ENCODE data around the gene LRP5.

Gene LRP5

DNA sequence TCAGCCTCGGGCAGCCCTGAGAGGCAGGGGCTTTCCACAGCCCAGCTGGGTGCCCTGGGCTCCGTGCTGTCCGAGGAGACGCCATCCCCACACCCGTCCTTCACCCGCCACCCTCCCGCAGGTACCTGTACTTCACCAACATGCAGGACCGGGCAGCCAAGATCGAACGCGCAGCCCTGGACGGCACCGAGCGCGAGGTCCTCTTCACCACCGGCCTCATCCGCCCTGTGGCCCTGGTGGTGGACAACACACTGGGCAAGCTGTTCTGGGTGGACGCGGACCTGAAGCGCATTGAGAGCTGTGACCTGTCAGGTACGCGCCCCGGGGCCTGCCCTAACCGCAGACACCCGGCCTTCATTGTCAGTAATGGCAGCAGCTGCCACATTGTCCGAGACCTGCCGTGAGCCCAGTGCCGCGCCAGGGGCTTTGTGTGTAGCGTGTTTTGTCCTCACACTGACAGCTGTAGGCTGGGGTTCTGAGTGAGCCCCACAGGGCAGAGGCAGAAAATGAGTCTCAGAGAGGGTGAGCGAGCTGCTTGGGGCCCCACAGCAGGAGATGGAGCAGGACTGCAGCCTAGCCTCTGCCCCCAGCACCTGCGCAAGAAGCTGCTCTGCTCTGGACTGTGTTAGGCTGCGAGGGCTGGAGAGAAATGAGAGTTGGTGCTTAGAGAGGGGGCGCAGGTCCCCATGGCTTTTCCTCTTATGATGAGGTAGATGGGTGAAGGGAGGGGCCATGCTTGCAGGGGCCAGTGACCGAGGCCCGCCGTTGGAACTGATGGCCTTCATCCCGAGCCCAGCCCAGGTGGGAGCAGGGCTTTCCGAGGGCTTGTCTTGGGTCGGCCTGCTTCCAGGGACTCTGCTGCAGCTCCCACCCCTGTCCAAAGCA is 112.8 kb downstream of the LRP5 start:
- Mint-ChIP-seq H3K27me3 (ENCODE audit: low read depth, poor library complexity) (peaks cover 3% of the 10 kb centered on the region), H3K4me3 (no peak overlapping the region), H3K36me3 (ENCODE audit: low read depth) (peaks cover 74% of the 10 kb centered on the region), H3K4me1 (peaks cover 6% of the 10 kb centered on the region), H3K9me3 (peaks cover 24% of the 10 kb centered on the region), H3K27ac (no peak overlapping the region)
- TF ChIP-seq, protein P1, sequence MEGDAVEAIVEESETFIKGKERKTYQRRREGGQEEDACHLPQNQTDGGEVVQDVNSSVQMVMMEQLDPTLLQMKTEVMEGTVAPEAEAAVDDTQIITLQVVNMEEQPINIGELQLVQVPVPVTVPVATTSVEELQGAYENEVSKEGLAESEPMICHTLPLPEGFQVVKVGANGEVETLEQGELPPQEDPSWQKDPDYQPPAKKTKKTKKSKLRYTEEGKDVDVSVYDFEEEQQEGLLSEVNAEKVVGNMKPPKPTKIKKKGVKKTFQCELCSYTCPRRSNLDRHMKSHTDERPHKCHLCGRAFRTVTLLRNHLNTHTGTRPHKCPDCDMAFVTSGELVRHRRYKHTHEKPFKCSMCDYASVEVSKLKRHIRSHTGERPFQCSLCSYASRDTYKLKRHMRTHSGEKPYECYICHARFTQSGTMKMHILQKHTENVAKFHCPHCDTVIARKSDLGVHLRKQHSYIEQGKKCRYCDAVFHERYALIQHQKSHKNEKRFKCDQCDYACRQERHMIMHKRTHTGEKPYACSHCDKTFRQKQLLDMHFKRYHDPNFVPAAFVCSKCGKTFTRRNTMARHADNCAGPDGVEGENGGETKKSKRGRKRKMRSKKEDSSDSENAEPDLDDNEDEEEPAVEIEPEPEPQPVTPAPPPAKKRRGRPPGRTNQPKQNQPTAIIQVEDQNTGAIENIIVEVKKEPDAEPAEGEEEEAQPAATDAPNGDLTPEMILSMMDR (IDR thresholded peaks at IDR 0.05), result no peak
- DNase-seq, result no peak

DNA sequence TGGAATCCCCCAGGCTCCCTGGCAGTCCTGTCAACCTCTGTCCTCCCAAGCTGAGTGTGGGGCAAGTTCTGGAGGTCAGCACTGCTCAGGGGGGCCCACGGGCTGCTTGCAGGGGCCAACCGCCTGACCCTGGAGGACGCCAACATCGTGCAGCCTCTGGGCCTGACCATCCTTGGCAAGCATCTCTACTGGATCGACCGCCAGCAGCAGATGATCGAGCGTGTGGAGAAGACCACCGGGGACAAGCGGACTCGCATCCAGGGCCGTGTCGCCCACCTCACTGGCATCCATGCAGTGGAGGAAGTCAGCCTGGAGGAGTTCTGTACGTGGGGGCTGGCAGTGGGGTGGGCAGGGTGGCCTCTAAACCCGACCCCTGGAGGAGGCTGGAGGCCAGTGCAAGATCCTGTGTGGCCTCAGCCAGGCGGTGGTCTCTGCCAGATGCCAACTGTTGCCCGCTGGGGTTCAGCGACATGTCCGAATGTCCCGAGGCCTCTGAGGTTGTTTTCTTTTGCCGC is 113.5 kb downstream of the LRP5 start:
- no peak for DNase-seq
- Mint-ChIP-seq H3K4me3 (no peak overlapping the region), H3K27me3 (ENCODE audit: low read depth, poor library complexity) (peaks cover 6% of the 10 kb centered on the region), H3K4me1 (peaks cover 6% of the 10 kb centered on the region), H3K27ac (no peak overlapping the region), H3K9me3 (peaks cover 31% of the 10 kb centered on the region), H3K36me3 (ENCODE audit: low read depth) (peaks cover 75% of the 10 kb centered on the region)
- TF ChIP-seq, protein P1 (IDR thresholded peaks at IDR 0.05), result no peak

DNA sequence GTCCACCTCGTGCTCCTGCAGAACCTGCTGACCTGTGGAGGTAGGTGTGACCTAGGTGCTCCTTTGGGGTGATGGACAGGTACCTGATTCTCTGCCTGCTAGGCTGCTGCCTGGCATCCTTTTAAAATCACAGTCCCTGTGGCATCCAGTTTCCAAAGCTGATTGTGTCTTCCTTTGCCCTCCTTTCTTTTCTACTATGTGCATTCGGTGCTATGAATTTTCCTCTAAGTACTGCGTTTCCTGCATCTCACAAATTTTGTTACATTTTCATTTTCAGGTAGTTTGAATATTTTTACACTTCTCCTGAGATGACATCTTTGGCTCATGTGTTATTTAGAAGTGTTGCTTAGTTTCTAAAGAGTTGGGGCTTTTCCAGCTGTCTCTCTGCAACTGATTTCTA is 117.3 kb downstream of the LRP5 start:
- Mint-ChIP-seq H3K4me1 (no peaks in the 10 kb centered on the region), H3K36me3 (ENCODE audit: low read depth) (peaks cover 85% of the 10 kb centered on the region), H3K9me3 (peaks cover 33% of the 10 kb centered on the region), H3K4me3 (no peak overlapping the region), H3K27me3 (ENCODE audit: low read depth, poor library complexity) (peaks cover 6% of the 10 kb centered on the region), H3K27ac (no peak overlapping the region)
- TF ChIP-seq, protein P1 (IDR thresholded peaks at IDR 0.05), result no peak
- DNase-seq, result no peak

DNA sequence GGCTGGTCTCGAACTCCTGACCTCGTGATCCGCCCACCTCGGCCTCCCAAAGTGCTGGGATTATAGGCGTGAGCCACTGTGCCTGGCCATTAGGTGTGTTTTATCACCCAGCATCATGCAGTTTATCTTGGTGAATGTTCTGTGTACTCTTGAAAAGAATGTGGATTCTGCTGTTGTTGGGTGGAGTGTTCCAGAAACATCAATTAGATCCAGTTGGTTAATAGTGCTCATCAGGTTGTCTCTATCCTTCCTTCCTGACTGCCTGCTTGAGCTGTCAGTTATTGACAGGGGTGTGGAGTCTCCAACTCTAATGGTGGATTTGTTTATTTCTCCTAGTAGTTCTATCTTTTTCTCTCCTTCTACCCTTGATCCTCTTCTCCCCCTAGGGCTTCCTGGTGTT is 118.0 kb downstream of the LRP5 start:
- TF ChIP-seq, protein P1 (IDR thresholded peaks at IDR 0.05), result no peak
- H3K36me3 Mint-ChIP-seq (ENCODE audit: low read depth), result peaks cover 85% of the 10 kb centered on the region
- peaks cover 33% of the 10 kb centered on the region for H3K9me3 Mint-ChIP-seq
- H3K4me1 Mint-ChIP-seq, result no peaks in the 10 kb centered on the region
- H3K27me3 Mint-ChIP-seq (ENCODE audit: low read depth, poor library complexity), result peaks cover 6% of the 10 kb centered on the region
- no peak overlapping the region for H3K27ac Mint-ChIP-seq
- H3K4me3 Mint-ChIP-seq, result no peak overlapping the region
- no peak for DNase-seq

DNA sequence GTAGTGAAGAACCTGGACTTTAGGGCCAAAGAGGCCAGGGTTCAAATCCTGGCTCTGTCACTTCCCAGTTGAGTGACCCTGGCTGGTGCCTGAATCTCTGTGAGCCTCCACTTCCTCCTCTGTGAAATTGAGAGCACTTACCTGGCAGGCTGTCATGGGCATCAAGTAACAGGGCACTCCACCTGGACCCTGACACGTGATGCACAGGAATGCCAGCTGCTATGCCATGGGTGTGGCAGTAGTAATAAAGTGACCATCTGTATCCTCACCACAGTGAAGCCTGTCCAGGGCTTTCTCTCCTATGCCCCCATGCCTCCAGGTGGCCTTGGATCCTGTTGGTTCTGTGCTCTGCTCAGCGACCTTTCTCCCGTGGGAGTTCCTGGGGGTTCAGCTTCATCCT is 118.4 kb downstream of the LRP5 start:
- DNase-seq, result no peak

More for the DNA sequence above, 118.4 kb downstream of the LRP5 start:
- Mint-ChIP-seq H3K27me3 (ENCODE audit: low read depth, poor library complexity) (peaks cover 6% of the 10 kb centered on the region), H3K36me3 (ENCODE audit: low read depth) (peaks cover 80% of the 10 kb centered on the region), H3K27ac (no peak overlapping the region), H3K4me3 (no peak overlapping the region), H3K4me1 (no peaks in the 10 kb centered on the region), H3K9me3 (peaks cover 33% of the 10 kb centered on the region)
- TF ChIP-seq, protein P1 (IDR thresholded peaks at IDR 0.05), result no peak

Data from nephron progenitor cell (in vitro differentiated cells).